GM10248 (cell line): Measurements from ENCODE around the gene RBM11.

Experiments used
- CTCF ChIA-PET: fragments of 300-600 bp; sonication (Branson Sonifier 250); formaldehyde crosslinking; extraction: SDS; loops from one replicate; lab custom pipeline; 2021; ENCODE audit warnings: antibody characterized with exemption; lab: Yijun Ruan, JAX
- POLR2A ChIA-PET: fragments of 350-650 bp; sonication (Branson Sonifier 250); formaldehyde crosslinking; extraction: SDS; loops from one replicate; lab custom pipeline; 2020; ENCODE audit warnings: antibody characterized with exemption; lab: Yijun Ruan, JAX
- DNase-seq: peaks from one replicate; pipeline ENCODE4 v3.0.0; 2012; ENCODE audit errors: extremely low spot score
- CTCF ChIP-seq: IDR thresholded peaks from 2 replicates; pipeline ENCODE4 v1.5.1; 2012; ENCODE audit warnings: mild to moderate bottlenecking, low read depth; ENCODE audit errors: extremely low read depth, missing control alignments, control extremely low read depth

Gene RBM11

GRCh38 chr21:14273736-14274538 is 58.0 kb downstream of the RBM11 start:
- ChIA-PET POLR2A (no interaction called here), CTCF (no interaction called here)
- no peak for TF ChIP-seq CTCF
- DNase-seq: no peak

GRCh38 chr21:14275702-14276205 is 59.8 kb downstream of the RBM11 start:
- ChIA-PET CTCF (interaction anchor here (1.0 to 1.4 kb wide), 2 partner anchors 16 to 32 kb away, joined by 3 to 4 read pairs; no protein-coding TSS in a partner anchor), POLR2A (no interaction called here)
- no peak for DNase-seq
- no peak for TF ChIP-seq CTCF
